ENCODE results near the gene ATG16L2.
"Not testable (repeated sequence)": the region's sequence is repeated elsewhere in the genome, so short reads cannot be mapped to it uniquely, and the experiment has no call there.

DNA sequence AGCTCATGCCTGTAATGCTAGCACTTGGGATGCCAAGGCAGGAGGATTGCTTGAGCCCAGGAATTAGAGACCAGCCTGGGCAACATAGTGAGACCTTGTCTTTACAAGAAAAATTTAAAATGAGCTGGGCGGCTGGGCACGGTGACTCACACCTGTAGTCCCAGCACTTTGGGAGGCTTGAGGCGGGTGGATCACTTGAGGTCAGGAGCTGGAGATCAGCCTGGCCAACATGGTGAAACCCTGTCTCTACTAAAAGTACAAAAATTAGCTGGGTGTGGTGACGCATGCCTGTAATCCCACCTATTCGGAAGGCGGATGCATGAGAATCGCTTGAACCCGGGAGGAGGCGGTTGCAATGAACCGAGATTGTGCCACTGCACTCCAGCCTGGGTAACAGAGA is 2.5 kb upstream of the ATG16L2 start:
- TF ChIP-seq POLR2A (IDR thresholded peaks at IDR 0.05), result not testable (repeated sequence)
- TF ChIP-seq, protein P1, sequence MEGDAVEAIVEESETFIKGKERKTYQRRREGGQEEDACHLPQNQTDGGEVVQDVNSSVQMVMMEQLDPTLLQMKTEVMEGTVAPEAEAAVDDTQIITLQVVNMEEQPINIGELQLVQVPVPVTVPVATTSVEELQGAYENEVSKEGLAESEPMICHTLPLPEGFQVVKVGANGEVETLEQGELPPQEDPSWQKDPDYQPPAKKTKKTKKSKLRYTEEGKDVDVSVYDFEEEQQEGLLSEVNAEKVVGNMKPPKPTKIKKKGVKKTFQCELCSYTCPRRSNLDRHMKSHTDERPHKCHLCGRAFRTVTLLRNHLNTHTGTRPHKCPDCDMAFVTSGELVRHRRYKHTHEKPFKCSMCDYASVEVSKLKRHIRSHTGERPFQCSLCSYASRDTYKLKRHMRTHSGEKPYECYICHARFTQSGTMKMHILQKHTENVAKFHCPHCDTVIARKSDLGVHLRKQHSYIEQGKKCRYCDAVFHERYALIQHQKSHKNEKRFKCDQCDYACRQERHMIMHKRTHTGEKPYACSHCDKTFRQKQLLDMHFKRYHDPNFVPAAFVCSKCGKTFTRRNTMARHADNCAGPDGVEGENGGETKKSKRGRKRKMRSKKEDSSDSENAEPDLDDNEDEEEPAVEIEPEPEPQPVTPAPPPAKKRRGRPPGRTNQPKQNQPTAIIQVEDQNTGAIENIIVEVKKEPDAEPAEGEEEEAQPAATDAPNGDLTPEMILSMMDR (IDR thresholded peaks at IDR 0.05 in 4 of 5, conservative IDR thresholded peaks at IDR 0.05 in 1 of 5), result not testable (repeated sequence)
